Activated CD4-positive, alpha-beta T cell treated with anti-CD3 and anti-CD28 coated beads, Interleukin-2, amount 50 U/mL, for 24 hours (primary cell): ENCODE results near the gene MTCL3.

Experiments
- DNase-seq, 2 donors: peaks; one replicate each; pipeline ENCODE4 v3.0.0-alpha.2; 2020; ENCODE audit warnings: low read depth in 1 of 2, low spot score in 1 of 2

MTCL3 gene

GRCh38 chr6:127518710-127519468 is at the start of gene MTCL3:
MTCL3 (minus strand) TSS chr6:127519335.
- peak in 1 of 2 donors; percentile 28 for DNase-seq

DNA sequence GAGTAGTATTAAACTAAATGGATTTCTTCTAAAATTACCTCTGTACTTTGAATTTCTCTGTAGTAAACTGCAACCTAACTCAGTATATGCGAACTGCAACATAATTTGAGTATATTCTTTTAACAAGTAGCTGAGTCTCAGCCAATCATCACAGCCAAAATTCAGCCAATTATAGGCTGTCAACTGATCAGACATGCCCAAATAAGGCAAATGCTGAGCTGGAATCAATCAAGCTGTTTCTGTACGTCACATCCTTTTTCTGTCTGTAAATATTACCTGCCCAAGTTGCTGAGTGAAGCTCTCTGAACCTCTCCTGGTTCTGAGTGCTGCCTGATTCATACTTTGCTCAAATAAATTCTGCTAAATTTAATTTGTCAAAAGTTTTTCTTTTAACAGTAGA is 48.3 kb upstream of the MTCL3 start:
- no peak for DNase-seq

GRCh38 chr6:127566651-127567050 is 47.5 kb upstream of the MTCL3 start:
- DNase-seq, result no peak

DNA sequence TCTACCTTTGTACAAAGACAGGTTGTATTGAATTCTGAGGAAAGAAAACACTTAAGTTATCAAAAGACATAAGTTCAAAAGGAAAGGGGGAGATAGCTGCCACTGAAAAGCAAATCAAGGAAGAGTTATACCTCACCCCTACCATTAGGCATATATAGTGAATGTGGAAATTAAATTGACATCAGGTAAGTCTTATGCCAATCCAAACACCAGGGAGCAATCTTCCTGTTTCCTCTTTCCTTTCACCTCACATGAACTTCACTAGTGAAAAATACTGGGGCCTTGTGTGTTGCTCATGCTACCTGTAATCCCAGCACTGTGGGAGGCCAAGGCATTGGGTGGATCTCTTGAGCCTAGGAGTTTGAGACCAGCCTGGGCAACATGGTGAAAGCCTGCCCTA is 47.0 kb upstream of the MTCL3 start:
- no peak for DNase-seq

GRCh38 chr6:127564761-127565160 is 45.6 kb upstream of the MTCL3 start:
- no peak for DNase-seq

DNA sequence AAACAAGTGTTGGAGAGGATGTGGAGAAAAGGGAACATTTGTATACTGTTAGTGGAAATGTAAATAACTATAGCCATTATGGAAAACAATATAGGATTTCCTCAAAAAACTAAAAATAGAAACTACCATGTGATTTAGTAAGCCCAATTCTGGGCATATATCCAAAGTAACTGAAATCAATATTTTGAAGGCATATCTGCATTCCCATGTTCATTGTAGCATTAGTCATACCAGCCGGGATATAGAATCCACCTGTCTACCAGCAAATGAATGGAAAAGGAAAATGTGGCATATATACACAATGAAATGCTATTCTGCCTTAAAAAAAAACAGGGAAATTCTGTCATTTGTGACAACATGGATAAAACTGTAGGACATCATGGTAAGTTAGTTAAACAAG is 42.5 kb upstream of the MTCL3 start:
- no peak for DNase-seq

- DNase-seq, result no peak
Observed at GRCh38 chr6:127554435-127555006, 35.4 kb upstream of the MTCL3 start.

- no peak for DNase-seq
Observed at GRCh38 chr6:127550403-127550802, 31.3 kb upstream of the MTCL3 start.

DNA sequence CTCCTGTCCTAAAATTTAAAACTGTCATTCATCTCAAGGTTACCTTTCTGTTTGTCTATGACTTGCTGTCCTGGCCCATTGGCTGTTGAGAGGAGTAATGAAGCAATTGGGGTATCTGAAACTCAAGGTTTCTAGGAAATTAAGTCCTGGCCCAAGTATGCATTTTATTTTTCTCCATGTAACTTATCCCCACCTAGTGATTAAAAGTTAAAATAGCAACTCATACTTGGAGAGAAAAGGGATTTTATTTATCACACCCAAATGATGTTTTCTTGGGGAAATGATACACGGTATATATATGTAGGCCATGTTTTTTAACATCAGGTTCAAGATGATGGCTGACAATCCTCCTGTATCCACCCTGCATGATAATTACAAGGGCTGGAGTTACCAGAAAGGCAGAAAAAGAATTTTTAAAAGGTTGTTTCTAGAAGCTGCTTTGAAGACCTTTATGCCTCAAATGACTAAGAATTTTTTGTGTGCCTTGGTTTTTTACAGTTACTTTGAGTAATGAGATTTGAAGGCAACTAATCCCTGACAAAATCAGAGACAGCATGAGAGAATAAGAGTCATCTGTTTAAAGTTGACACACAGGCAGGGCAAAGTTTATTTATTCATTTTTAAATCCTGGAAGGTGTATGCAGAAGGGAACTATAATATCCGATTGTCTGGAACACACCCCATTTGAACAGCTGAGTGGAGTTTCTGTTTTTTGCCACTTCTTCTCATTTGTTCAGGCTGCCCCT is 28.9 kb upstream of the MTCL3 start:
- no peak for DNase-seq

- DNase-seq, result no peak
Observed at GRCh38 chr6:127547215-127547614, 28.1 kb upstream of the MTCL3 start.

DNA sequence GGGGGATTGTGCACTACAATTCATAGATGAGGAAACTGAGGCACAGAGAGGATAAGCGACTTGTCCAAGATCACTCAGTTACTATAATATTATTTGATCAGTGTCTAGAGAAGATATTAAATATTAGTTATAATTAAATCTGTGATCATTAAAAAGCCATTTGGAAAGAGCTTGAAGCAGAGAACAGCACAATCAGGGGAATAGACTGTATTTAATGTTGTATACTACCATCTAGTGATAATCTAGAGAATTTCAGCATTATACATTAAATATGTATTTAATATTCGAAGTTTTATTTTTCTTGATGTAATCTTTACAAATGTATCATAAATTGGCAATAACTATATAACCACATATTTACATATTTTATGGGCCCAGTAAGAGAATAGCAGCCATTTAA is 20.1 kb upstream of the MTCL3 start:
- DNase-seq, result no peak

DNA sequence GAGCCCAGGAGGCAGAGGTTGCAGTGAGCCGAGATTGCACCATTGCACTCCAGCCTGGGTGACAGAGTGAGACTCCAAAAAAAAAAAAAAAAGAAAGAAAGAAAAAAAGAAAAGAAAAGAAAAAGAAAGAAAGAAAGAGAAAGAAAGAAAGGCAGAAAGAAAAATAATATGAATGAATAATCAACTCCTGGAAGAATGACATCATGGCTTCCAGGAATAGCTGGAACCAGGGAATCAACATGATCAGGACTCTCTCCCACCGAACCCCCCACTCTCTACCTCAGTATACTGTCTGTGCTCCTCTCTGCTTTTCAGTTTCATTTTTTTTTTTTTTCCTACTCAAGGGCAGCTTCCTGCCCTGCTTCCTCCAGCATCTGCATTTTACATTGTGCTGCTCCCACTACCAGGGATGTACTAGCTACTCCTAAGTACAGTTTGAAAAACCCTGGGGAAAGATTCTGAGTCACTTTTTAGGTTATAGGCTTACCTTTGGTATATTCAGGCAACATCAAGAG is 19.7 kb upstream of the MTCL3 start:
- no peak for DNase-seq

DNA sequence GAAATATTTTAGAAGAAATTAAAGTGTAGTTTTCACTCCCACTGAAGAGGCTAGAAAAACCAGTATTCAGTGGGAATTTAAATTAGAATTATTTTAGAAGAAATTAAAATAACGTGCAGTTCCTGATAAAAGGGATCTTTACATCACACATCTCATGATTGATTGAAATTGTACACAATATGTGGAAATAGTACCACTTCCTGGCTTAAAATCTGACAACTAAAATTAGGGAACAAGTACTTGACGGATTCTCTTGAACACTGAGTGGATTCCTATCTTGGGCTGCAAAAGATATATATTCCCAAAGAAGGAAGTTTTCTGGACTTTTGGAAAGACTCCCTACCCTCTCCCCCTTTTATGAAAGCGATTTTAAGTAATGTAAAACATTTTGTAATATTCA is 14.6 kb upstream of the MTCL3 start:
- DNase-seq, result no peak

DNA sequence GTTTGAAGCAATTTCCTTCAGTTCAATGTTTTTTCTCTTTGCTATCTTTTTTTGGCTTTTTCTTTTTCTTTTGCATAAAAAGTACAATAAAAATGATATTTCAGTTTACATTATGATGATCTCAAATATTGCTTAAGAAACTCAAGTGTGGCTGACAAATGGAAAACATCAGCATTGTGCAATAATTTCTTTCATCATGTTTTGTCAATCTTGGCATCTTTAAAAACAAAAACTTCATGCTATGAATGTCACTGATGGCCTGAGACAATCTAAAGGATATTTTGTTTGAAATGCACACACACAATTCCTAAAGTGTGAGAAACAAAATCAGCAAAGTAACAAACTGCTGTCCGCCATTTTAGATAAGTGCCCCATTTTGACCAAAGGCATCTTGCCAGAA is 13.9 kb upstream of the MTCL3 start:
- DNase-seq, result no peak

DNA sequence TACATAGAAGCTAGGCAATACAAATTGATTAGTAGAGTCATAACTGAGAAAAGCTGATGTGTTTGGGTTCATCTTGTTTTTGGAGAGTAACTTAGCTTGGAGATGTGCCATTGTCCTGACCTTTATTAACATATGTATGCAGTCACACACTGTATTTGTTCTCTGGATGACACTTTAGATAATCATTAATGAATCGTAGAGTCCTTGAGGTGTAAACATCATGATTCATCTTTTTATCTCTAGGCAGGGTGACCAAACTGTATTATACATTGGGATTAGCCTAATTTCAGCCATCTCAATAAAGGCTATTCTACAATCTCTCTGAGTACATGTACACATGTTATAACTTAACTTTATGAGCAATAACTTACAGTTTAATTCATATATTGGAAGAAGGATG is 3.6 kb upstream of the MTCL3 start:
- DNase-seq, result no peak

- no peak for DNase-seq
Observed at GRCh38 chr6:127520066-127520465, 931 bp upstream of the MTCL3 start.

GRCh38 chr6:127519469-127519785 is 292 bp upstream of the MTCL3 start:
- DNase-seq, result no peak

GRCh38 chr6:127518191-127518709 is 885 bp downstream of the MTCL3 start:
- DNase-seq, result no peak

- DNase-seq, result no peak
Observed at GRCh38 chr6:127517693-127518092, 1.4 kb downstream of the MTCL3 start.

DNA sequence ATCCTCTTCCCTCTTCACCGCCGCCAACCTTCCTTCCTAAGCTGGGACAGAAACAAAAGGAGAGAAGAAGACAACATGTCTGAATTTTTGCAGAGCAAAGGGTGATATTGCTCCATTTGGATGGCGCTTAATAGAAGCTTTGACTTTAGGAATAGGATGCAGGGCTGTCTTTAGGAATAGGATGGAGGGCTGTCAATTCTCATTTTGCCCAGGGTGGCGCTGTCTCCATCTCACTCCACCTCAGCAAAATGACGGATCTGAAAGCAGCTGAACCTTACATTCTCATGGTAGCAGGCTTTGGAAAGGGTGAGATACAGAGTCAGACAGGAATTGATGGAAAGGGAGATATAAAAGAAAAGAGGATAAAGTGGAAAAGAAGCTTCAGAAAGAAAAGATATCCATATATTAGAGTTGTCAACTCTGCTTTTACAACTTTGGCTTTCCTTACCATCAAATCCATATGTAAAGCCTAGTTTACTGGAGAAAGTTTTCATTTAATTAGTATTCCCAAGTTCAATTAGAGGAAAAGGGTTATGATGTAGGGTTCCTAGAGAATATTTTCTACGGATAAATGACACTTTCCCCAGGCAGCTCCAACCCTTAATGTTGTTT is 2.4 kb downstream of the MTCL3 start:
- DNase-seq, result peak in 1 of 2 donors; percentile 1

GRCh38 chr6:127515794-127516661 is 3.1 kb downstream of the MTCL3 start:
- DNase-seq, result peak; percentile 45 to 46
